ENCODE measurements around the gene KRTAP29-1. TPM values are rescaled to one million over a fixed set of nuclear protein-coding genes. Genes with fewer than 3 reads are reported as not detected.

KRTAP29-1 gene
- polyA plus RNA-seq, 3 donors, result not detected

DNA sequence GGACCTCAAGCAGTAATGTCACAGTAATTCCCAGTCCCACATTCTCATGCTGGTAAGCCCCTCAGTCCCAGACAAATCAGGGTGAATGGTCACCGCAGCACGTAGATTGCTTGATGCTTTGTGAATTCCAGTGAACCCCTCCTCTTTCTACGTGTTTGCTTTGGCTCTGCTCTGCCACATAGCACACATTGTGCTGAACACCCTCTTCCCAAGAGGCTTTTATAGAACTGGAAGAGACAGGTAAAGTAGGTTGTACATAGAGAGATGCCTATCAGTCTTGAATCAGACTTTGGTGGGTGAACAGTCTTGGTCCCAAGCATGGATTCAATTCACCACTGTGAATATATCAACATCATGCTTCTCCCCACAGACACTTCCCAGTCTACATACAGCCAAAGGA, 38.1 kb downstream of the KRTAP29-1 start:
- intact Hi-C loops (cut with micrococcal nuclease), result no loop called here
- no peaks in the 10 kb centered on the region for H3K4me1 Mint-ChIP-seq
- H3K9me3 Mint-ChIP-seq, result peaks cover 0 to 3% (median 0%) of the 10 kb centered on the region in 7 donors
- peaks cover 7 to 14% (median 9%) of the 10 kb centered on the region in 3 donors for H3K27me3 Mint-ChIP-seq (ENCODE audit: low read depth in 3 of 3)
- no peak overlapping the region for H3K27ac Mint-ChIP-seq
- no peak for DNase-seq
- Histone ChIP-seq H3K27ac (ENCODE audit: low read depth in 1 of 2, low read length in 2 of 2) (no peak overlapping the region), H3K36me3 (replicated peaks in 1 of 2; ENCODE audit: control insufficient read depth in 1 of 2, insufficient read depth in 2 of 2, low read length in 2 of 2) (no peaks in the 10 kb centered on the region), H3K4me2 (replicated peaks; ENCODE audit: extremely low read depth, low read length, poor library complexity, severe bottlenecking) (no peak overlapping the region), H3K9me3 (replicated peaks in 1 of 2; ENCODE audit: control insufficient read depth in 1 of 2, insufficient read depth in 1 of 2, low read length in 2 of 2) (no peaks in the 10 kb centered on the region), H3K27me3 (ENCODE audit: control insufficient read depth in 2 of 2, insufficient read depth in 2 of 2, low read length in 2 of 2) (peaks cover 0 to 6% of the 10 kb centered on the region in 2 donors), H3K9ac (ENCODE audit: insufficient read depth, low read length, poor library complexity, severe bottlenecking) (no peak overlapping the region), H3K4me3 (replicated peaks in 1 of 3; ENCODE audit: low read depth in 2 of 3, low read length in 3 of 3) (no peak overlapping the region), H3K79me2 (ENCODE audit: insufficient read depth, low read length) (no peaks in the 10 kb centered on the region), H3K4me1 (ENCODE audit: control insufficient read depth in 1 of 2, insufficient read depth in 2 of 2, low read length in 2 of 2) (no peaks in the 10 kb centered on the region), H4K20me1 (ENCODE audit: insufficient read depth, low read length) (no peaks in the 10 kb centered on the region), H2AFZ (ENCODE audit: insufficient read depth, low read depth, low read length, poor library complexity, severe bottlenecking) (no peak overlapping the region)
- WGBS (ENCODE audit: insufficient coverage), result 92% methylated on average over 2 of the region's 3 CpGs
- TF ChIP-seq, protein P1, sequence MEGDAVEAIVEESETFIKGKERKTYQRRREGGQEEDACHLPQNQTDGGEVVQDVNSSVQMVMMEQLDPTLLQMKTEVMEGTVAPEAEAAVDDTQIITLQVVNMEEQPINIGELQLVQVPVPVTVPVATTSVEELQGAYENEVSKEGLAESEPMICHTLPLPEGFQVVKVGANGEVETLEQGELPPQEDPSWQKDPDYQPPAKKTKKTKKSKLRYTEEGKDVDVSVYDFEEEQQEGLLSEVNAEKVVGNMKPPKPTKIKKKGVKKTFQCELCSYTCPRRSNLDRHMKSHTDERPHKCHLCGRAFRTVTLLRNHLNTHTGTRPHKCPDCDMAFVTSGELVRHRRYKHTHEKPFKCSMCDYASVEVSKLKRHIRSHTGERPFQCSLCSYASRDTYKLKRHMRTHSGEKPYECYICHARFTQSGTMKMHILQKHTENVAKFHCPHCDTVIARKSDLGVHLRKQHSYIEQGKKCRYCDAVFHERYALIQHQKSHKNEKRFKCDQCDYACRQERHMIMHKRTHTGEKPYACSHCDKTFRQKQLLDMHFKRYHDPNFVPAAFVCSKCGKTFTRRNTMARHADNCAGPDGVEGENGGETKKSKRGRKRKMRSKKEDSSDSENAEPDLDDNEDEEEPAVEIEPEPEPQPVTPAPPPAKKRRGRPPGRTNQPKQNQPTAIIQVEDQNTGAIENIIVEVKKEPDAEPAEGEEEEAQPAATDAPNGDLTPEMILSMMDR (IDR thresholded peaks at IDR 0.05), result no peak
- H3K4me3 Mint-ChIP-seq, result no peak overlapping the region
- no peaks in the 10 kb centered on the region for H3K36me3 Mint-ChIP-seq

DNA sequence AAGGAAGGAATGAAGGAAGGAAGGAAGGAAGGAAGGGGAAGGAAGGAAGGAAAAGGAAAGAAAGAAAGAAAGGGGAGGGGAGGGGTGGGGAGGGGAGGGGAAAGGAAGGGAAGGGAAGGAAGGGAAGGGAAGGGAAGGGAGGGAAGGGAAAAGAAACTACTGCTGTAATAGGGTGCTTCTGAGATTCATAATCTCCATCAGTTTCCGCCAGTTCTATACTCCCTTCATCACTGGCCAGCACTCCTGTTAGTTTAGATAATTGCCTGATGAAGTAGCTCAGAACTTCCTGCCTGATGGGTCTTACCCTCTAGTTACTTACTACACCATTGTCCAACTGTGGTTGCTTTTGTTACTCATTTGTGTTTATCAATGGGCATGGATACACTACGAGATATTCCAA, 39.4 kb downstream of the KRTAP29-1 start:
- H3K4me3 ChIP-seq (replicated peaks in 1 of 3; ENCODE audit: low read depth in 2 of 3, low read length in 3 of 3), result no peak overlapping the region
- 83% methylated on average over 1 of the region's 2 CpGs for WGBS (ENCODE audit: insufficient coverage)
- H3K36me3 Mint-ChIP-seq, result no peaks in the 10 kb centered on the region

More for the DNA sequence above, 39.4 kb downstream of the KRTAP29-1 start:
- Histone ChIP-seq H3K36me3 (replicated peaks in 1 of 2; ENCODE audit: control insufficient read depth in 1 of 2, insufficient read depth in 2 of 2, low read length in 2 of 2) (no peaks in the 10 kb centered on the region), H3K4me1 (ENCODE audit: control insufficient read depth in 1 of 2, insufficient read depth in 2 of 2, low read length in 2 of 2) (no peaks in the 10 kb centered on the region), H3K9me3 (replicated peaks in 1 of 2; ENCODE audit: control insufficient read depth in 1 of 2, insufficient read depth in 1 of 2, low read length in 2 of 2) (no peaks in the 10 kb centered on the region), H2AFZ (ENCODE audit: insufficient read depth, low read depth, low read length, poor library complexity, severe bottlenecking) (no peak overlapping the region), H3K27ac (ENCODE audit: low read depth in 1 of 2, low read length in 2 of 2) (no peak overlapping the region), H4K20me1 (ENCODE audit: insufficient read depth, low read length) (no peaks in the 10 kb centered on the region), H3K79me2 (ENCODE audit: insufficient read depth, low read length) (no peaks in the 10 kb centered on the region), H3K4me2 (replicated peaks; ENCODE audit: extremely low read depth, low read length, poor library complexity, severe bottlenecking) (no peak overlapping the region), H3K27me3 (ENCODE audit: control insufficient read depth in 2 of 2, insufficient read depth in 2 of 2, low read length in 2 of 2) (peaks cover 0 to 6% of the 10 kb centered on the region in 2 donors), H3K9ac (ENCODE audit: insufficient read depth, low read length, poor library complexity, severe bottlenecking) (no peak overlapping the region)
- Mint-ChIP-seq H3K4me1 (no peaks in the 10 kb centered on the region), H3K9me3 (peaks cover 0 to 3% (median 0%) of the 10 kb centered on the region in 7 donors), H3K4me3 (no peak overlapping the region), H3K27me3 (ENCODE audit: low read depth in 3 of 3) (peaks cover 7 to 14% (median 9%) of the 10 kb centered on the region in 3 donors), H3K27ac (no peak overlapping the region)
- intact Hi-C loops (cut with micrococcal nuclease), result no loop called here
- DNase-seq, result no peak
- TF ChIP-seq, protein P1 (IDR thresholded peaks at IDR 0.05), result no peak
